Activated naive CD4-positive, alpha-beta T cell (primary cell): ENCODE data around the gene NPY1R.

Source experiments
- DNase-seq, 4 experiments: peaks; one replicate each; lab custom pipeline; 2025; lab: John Stamatoyannopoulos, UW

Gene NPY1R

DNA sequence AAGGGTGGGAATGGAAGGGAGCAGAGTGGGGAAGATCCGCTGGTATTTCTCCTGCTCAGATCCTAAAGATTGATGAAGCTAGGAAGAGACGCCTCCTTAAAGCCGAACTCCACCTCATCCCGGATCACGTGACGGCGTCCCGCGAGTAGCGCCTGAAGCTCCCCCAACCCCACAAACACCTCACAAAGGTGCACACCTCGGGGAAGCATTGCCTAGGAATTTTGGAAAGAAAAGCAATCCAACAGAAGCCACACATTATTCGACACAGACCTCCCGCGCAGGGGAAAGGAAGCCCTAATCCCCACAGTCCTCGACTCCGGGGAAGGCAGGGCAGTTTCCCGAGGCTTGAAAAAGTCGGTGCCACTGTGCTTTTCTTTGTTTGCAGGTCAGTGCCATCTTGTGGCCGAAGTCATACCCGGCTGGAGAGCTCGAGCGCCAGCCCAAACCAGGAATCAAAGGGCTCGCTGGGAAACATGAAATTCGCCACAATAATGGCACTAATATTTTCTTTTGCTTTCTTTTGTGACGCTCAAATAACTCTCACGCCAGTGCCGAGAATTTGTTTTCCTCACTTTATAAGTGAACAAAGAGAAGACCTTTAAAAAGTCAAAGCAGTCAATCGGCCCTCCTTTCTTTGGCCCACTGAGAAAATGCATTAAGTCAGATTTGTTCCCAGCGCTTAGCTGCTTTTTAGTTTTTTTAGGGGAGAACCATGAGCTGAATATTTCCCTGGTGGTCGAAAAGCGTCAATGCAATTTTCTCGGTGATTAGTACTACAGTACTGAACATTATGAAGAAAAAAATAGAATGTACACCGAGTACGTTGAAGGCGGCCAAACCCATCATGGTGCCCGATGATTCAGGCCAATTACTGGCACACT lies at the start of gene NPY1R:
TSS of gene NPY1R (minus strand) at position 71 of the 881 bp plus-strand sequence. CDS start 6,042 bp downstream, outside the sequence.
- DNase-seq: no peak

GRCh38 chr4:163380703-163381102 lies 48.3 kb upstream of the NPY1R start:
- DNase-seq: no peak

GRCh38 chr4:163378661-163379060 lies 46.3 kb upstream of the NPY1R start:
- DNase-seq: no peak

GRCh38 chr4:163372029-163372428 lies 39.6 kb upstream of the NPY1R start:
- no peak for DNase-seq

DNA sequence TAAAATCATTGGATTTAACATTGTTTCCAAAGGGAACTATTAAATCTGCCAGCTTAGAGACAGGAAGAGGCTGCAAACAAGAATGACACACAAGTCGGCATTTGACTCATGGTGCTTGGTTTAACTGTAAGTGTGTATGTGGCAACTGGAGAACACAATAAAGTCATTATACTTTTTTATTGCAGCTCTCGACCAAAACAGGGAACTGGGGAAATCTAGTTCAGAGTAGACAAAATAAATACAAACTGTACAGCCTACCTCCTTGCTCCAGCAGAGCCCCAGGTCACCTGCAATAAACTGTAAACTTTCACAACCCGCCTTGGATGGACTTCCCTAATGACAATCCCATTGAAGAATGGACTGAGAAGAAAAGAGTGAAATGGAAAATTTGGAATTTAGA lies 35.3 kb upstream of the NPY1R start:
- no peak for DNase-seq

DNA sequence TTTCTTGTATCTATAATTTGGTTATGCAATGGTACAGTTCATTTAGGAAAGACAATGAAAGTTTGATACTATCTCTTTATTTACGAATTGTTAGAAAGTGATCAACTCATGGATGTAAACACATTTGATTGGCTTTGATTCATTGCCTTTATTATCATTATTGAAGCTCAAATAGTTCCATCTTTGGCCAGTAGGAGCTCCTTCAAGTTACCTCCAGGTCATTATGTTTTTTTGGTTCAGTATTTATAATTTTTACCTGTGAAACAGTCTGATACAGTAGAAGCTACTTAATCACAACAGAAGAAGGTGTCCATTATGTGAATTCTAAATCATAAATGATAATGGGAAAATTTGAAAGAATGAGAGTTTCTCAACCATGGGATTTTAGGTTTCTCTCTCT lies 23.7 kb upstream of the NPY1R start:
- DNase-seq: no peak

GRCh38 chr4:163353054-163353453 lies 20.7 kb upstream of the NPY1R start:
- no peak for DNase-seq

DNA sequence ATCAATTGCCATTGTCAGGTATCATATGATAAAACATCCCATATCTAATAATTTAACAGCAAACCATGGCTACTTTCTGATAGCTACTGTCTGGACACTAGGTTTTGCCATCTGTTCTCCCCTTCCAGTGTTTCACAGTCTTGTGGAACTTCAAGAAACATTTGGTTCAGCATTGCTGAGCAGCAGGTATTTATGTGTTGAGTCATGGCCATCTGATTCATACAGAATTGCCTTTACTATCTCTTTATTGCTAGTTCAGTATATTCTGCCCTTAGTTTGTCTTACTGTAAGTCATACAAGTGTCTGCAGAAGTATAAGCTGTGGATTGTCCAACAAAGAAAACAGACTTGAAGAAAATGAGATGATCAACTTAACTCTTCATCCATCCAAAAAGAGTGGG lies 18.3 kb upstream of the NPY1R start:
- no peak for DNase-seq

DNA sequence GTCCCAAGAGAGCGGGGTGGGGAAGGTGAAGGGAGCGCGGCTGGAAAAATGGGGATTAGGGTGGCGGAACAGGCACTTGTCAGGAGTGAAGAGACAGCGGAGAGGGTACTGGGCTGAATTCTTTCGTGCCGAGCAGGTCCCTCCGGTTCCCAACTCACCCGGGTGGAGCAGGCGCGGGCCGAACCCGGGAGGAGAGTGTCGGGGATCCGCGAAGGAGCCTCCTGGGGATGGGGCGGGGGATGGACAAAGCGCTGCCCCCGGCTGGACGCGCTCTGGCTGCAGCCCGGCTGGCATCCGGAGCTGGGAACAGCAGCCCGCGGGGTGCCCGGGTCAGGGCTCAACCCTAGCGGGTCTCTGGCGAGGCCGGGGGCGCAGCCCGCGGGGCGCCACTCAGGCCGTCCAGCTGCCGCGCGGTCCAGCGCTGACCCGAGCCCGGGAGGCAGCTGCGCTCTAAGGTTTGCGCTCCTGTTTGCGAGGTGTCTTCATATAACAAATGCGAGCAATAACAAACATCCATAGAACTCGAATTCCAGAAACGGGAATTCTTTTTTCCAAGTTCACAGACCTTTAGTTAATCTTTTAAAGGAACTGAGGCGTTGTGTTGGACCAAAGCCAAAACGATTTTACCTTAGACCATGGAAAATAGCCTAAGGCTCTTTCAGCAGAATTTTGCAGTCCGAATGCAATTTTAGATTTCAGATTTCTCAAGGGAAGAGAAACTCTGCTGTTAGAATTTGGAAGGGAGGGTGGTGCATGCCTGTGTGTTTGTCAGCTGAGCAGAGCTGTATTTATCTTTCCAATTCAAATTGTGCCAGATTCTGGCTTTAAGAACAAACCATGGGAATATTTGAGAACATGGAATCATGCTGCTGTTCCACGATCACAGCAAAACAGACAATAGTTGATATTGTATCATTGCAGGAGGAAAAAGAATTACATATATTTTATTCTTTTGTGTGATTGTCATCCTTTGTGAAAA lies 12.0 kb upstream of the NPY1R start:
- no peak for DNase-seq

- DNase-seq: no peak
Measured at GRCh38 chr4:163343604-163344146, 11.3 kb upstream of the NPY1R start, which contains the start of gene NPY5R. TSS of gene NPY5R (plus strand) at chr4:163343892. CDS start at chr4:163350274, 6,382 bp downstream.

DNA sequence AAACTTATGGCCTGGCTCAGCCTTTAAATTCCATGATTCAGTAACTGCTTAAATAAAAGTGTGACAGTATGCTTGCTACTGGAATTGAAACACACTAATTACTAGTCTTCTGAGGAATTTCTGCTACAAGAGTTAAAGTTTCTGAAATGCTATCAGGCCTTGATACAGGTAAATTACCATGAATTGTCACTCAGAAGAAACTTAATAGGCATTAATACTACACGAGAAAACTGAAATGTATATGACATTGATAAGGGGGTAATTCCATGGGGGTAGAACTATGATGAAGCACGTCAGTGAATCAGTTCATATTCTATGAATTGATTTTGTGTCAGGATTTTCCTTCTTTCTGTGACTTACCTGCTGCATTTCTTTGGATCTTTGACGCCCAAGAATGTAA lies 3.0 kb upstream of the NPY1R start:
- no peak for DNase-seq

DNA sequence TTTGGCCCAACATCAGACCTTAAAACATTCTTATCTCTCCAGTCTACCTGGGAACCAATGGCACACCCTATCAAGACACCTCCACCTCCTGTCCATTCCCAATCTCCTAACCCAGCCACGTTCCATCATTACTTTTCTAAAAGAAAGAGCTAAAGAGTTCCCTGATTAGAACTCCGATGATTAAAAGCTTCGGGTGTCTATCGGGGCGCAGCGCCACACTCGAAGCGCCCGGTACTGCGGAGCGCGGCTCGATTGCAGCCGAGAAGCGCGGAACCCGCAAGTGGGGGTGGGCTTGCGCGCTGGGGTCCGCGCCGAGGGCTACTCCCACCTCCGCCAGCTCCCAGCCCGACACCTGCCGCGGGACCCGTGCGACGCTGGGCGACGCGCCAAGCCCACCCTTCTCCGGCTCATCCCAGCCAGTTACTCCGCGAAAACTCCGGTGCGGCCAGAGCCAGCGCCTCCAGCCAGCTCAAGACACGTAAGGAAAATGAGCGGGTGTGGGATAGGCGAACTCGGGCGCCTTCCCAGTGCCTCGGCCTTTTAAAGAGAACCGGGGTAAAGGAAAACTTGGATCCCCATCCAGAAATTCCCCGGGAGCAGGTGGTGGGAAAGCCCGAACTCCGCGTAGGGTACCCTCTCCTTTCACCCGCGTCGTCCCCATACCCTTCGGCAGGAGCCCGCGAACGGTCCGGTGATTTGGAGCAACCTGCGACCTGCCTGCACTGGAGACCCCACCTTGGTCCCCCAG lies 593 bp downstream of the NPY1R start:
- DNase-seq: no peak

- DNase-seq: no peak
Measured at GRCh38 chr4:163330916-163331628, 1.3 kb downstream of the NPY1R start.

DNA sequence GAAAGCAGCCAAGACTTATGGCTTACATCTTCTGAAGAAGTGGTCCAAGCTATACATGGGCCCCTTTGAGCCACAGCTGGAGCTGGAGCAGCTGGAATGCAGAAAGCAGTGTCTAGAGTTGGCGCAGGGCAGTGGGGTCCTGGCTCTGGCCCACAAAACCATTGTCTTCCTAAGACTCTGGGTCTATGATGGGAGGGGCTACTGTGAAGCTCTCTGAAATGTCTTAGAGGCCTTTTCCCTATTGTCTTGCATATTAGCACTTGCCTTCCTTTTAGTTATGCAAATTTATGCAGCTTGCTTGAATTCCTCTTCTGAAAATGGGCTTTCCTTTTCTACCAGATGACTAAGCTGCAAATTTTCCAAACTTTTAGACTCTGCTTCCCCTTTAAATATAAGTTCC lies 15.3 kb downstream of the NPY1R start:
- no peak for DNase-seq

DNA sequence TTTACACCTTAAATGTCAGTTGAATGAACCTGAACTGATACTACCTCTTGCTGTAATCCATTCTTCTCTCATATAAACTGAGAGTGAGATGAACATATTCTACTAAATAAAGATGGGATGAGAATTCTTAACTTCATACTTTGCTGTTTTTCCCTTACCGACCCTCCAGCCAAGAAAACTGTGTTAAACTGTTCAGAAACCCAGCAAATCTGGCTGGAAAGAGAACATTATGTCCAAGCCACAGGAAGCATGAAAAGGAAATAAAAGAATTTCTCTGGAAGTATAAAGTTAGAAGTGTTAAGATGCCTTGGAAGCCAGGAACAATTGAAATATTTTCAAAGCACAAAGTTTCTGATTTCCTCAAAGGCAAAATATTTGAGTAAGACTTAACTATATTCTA lies 22.9 kb downstream of the NPY1R start:
- no peak for DNase-seq

- no peak for DNase-seq
Measured at GRCh38 chr4:163303069-163303468, 29.3 kb downstream of the NPY1R start.

DNA sequence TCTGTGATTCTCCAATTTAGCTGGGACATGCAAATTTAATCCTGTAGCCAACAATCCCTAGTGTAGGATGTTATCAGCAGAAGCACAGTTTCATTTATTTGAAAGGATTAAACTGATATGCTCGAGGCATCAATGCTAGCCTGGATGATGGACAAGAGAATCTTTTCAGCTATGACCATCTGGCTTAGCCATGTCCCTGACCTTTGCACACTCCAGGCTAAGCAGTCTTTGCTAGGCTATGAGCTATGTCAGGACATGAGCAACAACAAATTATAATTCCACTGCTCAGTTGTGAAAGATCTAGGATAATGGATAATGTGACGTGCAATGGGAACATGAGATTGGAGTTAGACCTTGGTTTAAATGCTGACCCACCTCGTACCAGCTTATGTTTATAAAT lies 32.0 kb downstream of the NPY1R start:
- no peak for DNase-seq

GRCh38 chr4:163295138-163295537 lies 37.3 kb downstream of the NPY1R start:
- DNase-seq: no peak

GRCh38 chr4:163284304-163284703 lies 48.1 kb downstream of the NPY1R start:
- no peak for DNase-seq

GRCh38 chr4:163280703-163281519 lies 51.5 kb downstream of the NPY1R start:
- no peak for DNase-seq
